Loucy (cell line): ENCODE measurements around the gene RAB5A.

Source experiments
- H2AFZ ChIP-seq: fragments of 200-600 bp; sonication (generic); 2 replicates; pipeline ENCODE4 v1.6.0; 2016; ENCODE audit warnings: antibody characterized with exemption, mild to moderate bottlenecking, low read length, moderate library complexity
- H3F3A ChIP-seq: fragments of 200-600 bp; 2 replicates; pipeline ENCODE4 v1.6.0; 2016; ENCODE audit warnings: antibody characterized with exemption, low read depth, mild to moderate bottlenecking
- H3K27me3 ChIP-seq: fragments of 200-600 bp; sonication (generic); 2 replicates; pipeline ENCODE4 v1.6.1; 2014; ENCODE audit warnings: low read length, mild to moderate bottlenecking; ENCODE audit not compliant: insufficient read depth, poor library complexity, severe bottlenecking
- H3K36me3 ChIP-seq: fragments of 200-600 bp; sonication (generic); 2 replicates; pipeline ENCODE4 v1.6.1; 2016; ENCODE audit warnings: low read length; ENCODE audit not compliant: insufficient read depth
- H3K4me1 ChIP-seq: fragments of 200-600 bp; sonication (generic); 2 replicates; pipeline ENCODE4 v1.5.1; 2014; ENCODE audit warnings: low read length, mild to moderate bottlenecking; ENCODE audit not compliant: insufficient read depth, poor library complexity, severe bottlenecking
- H3K4me2 ChIP-seq: fragments of 200-600 bp; sonication (generic); 2 replicates; pipeline ENCODE4 v1.6.0; 2014; ENCODE audit warnings: antibody characterized with exemption, low read length, low read depth, mild to moderate bottlenecking; ENCODE audit not compliant: poor library complexity, severe bottlenecking
- H3K4me3 ChIP-seq: fragments of 200-600 bp; sonication (generic); 2 replicates; pipeline ENCODE4 v1.5.1; 2014; ENCODE audit warnings: low read length, mild to moderate bottlenecking, mixed read lengths; ENCODE audit not compliant: poor library complexity, severe bottlenecking
- H3K79me2 ChIP-seq: fragments of 200-600 bp; sonication (generic); 2 replicates; pipeline ENCODE4 v1.6.1; 2014; ENCODE audit warnings: low read length; ENCODE audit not compliant: insufficient read depth
- H3K9ac ChIP-seq: fragments of 200-600 bp; sonication (generic); 2 replicates; pipeline ENCODE4 v1.6.0; 2014; ENCODE audit warnings: mild to moderate bottlenecking, low read depth, low read length, moderate library complexity; ENCODE audit not compliant: poor library complexity, severe bottlenecking
- H3K9me2 ChIP-seq: fragments of 200-600 bp; sonication (generic); replicated peaks from 2 replicates; pipeline ENCODE4 v1.6.1; 2016; ENCODE audit warnings: low read depth, low read length, mixed read lengths
- H3K9me3 ChIP-seq: fragments of 200-600 bp; sonication (generic); 2 replicates; pipeline ENCODE4 v1.6.1; 2014; ENCODE audit warnings: mild to moderate bottlenecking, antibody characterized with exemption, low read length, low read depth; ENCODE audit not compliant: insufficient read depth
- H4K20me1 ChIP-seq: fragments of 200-600 bp; sonication (generic); 2 replicates; pipeline ENCODE4 v1.6.0; 2014; ENCODE audit warnings: antibody characterized with exemption, low read length, mild to moderate bottlenecking; ENCODE audit not compliant: insufficient read depth, poor library complexity, severe bottlenecking
- EZH2phosphoT487 ChIP-seq: fragments of 200-600 bp; IDR thresholded peaks from 2 replicates; pipeline ENCODE4 v1.6.1; 2018; ENCODE audit warnings: antibody characterized with exemption, mild to moderate bottlenecking, moderate library complexity, borderline replicate concordance
- TF ChIP-seq, protein P1 (sequence below): fragments of 200-600 bp; sonication (generic); conservative IDR thresholded peaks from 2 replicates; pipeline ENCODE4 v1.5.1; 2014; ENCODE audit warnings: mild to moderate bottlenecking, antibody characterized with exemption, low read length

The RAB5A gene

DNA sequence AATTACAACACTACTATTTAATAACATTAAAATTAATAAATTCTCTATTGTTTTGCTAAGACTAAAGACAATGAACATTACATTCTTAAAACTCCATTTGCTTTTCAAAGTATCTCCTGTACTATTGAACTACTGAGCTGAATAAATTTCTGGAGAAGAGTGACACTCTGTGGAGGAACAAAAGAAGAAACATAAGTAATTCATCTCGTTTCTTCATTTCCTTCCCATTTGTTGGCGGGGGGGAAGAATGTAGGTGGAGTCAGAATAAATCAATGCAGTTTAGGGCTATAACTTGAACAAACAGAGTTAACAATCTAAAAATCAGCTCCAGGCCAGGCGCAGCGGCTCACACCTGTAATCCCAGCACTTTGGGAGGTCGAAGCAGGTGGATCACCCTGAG lies 45.6 kb upstream of the RAB5A start:
- Histone ChIP-seq H3K36me3 (no peaks in the 10 kb centered on the region), H3F3A (no peaks in the 10 kb centered on the region), H3K4me3 (no peak overlapping the region), H3K9me2 (no peaks in the 10 kb centered on the region), H3K4me2 (no peak overlapping the region), H3K9me3 (no peaks in the 10 kb centered on the region), H3K4me1 (no peaks in the 10 kb centered on the region), H4K20me1 (no peaks in the 10 kb centered on the region), H3K9ac (no peak overlapping the region), H3K27me3 (no peaks in the 10 kb centered on the region), H3K79me2 (no peaks in the 10 kb centered on the region), H2AFZ (no peak overlapping the region)
- no peak for TF ChIP-seq EZH2phosphoT487
- TF ChIP-seq, protein P1, sequence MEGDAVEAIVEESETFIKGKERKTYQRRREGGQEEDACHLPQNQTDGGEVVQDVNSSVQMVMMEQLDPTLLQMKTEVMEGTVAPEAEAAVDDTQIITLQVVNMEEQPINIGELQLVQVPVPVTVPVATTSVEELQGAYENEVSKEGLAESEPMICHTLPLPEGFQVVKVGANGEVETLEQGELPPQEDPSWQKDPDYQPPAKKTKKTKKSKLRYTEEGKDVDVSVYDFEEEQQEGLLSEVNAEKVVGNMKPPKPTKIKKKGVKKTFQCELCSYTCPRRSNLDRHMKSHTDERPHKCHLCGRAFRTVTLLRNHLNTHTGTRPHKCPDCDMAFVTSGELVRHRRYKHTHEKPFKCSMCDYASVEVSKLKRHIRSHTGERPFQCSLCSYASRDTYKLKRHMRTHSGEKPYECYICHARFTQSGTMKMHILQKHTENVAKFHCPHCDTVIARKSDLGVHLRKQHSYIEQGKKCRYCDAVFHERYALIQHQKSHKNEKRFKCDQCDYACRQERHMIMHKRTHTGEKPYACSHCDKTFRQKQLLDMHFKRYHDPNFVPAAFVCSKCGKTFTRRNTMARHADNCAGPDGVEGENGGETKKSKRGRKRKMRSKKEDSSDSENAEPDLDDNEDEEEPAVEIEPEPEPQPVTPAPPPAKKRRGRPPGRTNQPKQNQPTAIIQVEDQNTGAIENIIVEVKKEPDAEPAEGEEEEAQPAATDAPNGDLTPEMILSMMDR: no peak

DNA sequence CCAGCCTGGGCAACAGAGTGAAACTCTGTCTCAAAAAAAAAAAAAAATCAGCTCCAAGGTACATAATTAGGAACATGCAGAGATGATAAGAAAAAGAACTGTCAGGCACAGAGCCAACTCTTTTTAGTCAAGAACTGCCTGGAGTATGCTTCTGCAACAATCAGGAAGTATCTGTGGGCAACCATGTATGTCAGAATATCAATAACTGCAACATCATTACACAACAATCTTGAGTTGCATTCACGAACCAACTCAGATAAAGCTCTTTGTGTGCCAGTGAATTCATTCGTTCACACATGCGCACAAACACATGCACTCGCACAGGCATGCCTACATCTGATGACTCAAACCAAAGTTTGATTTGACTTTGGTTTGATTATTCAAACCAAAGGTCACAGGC lies 45.0 kb upstream of the RAB5A start:
- Histone ChIP-seq H4K20me1 (no peaks in the 10 kb centered on the region), H3K9me2 (no peaks in the 10 kb centered on the region), H3K27me3 (no peaks in the 10 kb centered on the region), H3K9ac (no peak overlapping the region), H3K79me2 (no peaks in the 10 kb centered on the region), H2AFZ (no peak overlapping the region), H3K36me3 (no peaks in the 10 kb centered on the region), H3F3A (no peaks in the 10 kb centered on the region), H3K9me3 (no peaks in the 10 kb centered on the region), H3K4me1 (no peaks in the 10 kb centered on the region), H3K4me3 (no peak overlapping the region), H3K4me2 (no peak overlapping the region)
- TF ChIP-seq EZH2phosphoT487: no peak

DNA sequence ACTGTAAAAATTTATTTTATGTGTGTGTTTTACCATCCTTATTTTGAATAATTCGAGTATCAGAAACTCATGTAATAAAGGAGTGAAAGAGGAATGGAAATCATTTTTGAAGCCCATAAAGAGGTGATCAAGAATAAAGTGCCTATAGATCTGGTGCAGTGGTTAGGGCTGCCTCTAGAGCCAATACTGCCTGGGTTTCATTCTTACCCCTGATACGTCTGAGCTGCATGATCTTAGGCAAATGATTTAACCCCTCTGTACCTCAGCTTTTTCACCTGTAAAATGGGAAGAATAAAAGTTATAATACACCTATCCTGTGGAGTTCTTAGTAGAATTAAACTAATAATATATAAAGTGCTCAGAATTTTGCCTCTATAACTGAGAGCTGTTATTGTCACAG lies 43.2 kb upstream of the RAB5A start:
- Histone ChIP-seq H3K36me3 (no peaks in the 10 kb centered on the region), H3K79me2 (no peaks in the 10 kb centered on the region), H3K9me2 (no peaks in the 10 kb centered on the region), H3K9ac (no peak overlapping the region), H3K4me3 (no peak overlapping the region), H3K4me1 (no peaks in the 10 kb centered on the region), H2AFZ (no peak overlapping the region), H3F3A (no peaks in the 10 kb centered on the region), H3K27me3 (no peaks in the 10 kb centered on the region), H3K9me3 (no peaks in the 10 kb centered on the region), H3K4me2 (no peak overlapping the region), H4K20me1 (no peaks in the 10 kb centered on the region)
- TF ChIP-seq, protein P1: no peak
- no peak for TF ChIP-seq EZH2phosphoT487

DNA sequence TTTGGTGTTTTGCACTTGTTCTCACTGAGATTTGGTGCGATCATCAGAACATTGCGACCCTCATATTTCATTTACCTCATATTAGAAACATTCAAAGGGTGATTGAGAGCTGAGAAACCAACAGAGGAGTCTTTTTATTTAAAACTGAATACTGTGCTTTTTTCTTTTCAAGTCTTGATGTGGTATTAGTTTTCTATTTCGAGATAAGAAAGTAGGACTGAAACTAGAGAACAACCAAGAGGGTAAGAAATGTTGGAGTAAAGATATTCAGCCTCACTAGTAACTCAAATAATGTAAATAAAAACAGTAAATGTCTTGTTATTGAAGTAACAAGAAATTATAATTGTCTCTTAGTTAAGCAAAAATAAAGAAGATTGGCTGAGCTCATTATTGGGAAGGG lies 39.4 kb upstream of the RAB5A start:
- H3K27me3 ChIP-seq: no peaks in the 10 kb centered on the region

More for the DNA sequence above, 39.4 kb upstream of the RAB5A start:
- Histone ChIP-seq H3F3A (no peaks in the 10 kb centered on the region), H3K9me3 (no peaks in the 10 kb centered on the region; the same call in 1 of the 2 replicates), H2AFZ (no peak overlapping the region), H3K9ac (no peak overlapping the region), H3K79me2 (no peaks in the 10 kb centered on the region), H3K36me3 (no peaks in the 10 kb centered on the region), H3K4me2 (no peak overlapping the region), H3K9me2 (no peaks in the 10 kb centered on the region), H3K4me3 (no peak overlapping the region), H4K20me1 (no peaks in the 10 kb centered on the region), H3K4me1 (no peaks in the 10 kb centered on the region)
- TF ChIP-seq EZH2phosphoT487: no peak
- TF ChIP-seq, protein P1: no peak
